ENCODE data around the gene VEGFC. TPM values are rescaled to one million over a fixed set of nuclear protein-coding genes. Genes with fewer than 3 reads are reported as not detected.
A peak's percentile ranks its signal among the peaks of the same experiment; 100 is the strongest.

VEGFC gene
- total RNA-seq, 1 donor from 2014 or later, result 1.6 TPM

DNA sequence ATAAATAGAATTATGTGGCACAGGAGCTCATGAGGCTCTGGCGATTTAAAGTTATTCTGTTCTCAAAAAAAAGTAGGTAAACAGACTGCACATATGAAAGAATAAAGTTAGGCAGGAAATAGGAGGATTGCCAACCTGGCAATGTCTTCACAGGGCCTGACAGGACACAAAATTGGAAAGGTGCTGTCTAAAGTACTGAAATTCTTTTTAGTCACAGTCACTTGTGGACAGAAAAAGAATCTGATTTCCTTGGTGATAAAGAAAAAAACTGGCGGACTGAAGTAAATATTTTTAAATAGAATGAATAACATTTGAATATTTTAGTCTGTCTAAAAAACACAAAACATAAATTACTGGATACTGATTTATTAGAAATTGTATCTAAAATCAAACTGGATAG, 124.4 kb downstream of the VEGFC start:
- no peak for DNase-seq (ENCODE audit: low spot score)
- TF ChIP-seq EZH2 (IDR thresholded peaks at IDR 0.05) (no peak), EZH2phosphoT487 (IDR thresholded peaks at IDR 0.05) (no peak)
- TF ChIP-seq, protein P1, sequence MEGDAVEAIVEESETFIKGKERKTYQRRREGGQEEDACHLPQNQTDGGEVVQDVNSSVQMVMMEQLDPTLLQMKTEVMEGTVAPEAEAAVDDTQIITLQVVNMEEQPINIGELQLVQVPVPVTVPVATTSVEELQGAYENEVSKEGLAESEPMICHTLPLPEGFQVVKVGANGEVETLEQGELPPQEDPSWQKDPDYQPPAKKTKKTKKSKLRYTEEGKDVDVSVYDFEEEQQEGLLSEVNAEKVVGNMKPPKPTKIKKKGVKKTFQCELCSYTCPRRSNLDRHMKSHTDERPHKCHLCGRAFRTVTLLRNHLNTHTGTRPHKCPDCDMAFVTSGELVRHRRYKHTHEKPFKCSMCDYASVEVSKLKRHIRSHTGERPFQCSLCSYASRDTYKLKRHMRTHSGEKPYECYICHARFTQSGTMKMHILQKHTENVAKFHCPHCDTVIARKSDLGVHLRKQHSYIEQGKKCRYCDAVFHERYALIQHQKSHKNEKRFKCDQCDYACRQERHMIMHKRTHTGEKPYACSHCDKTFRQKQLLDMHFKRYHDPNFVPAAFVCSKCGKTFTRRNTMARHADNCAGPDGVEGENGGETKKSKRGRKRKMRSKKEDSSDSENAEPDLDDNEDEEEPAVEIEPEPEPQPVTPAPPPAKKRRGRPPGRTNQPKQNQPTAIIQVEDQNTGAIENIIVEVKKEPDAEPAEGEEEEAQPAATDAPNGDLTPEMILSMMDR (IDR thresholded peaks at IDR 0.05), result no peak
- H3K9me3 Mint-ChIP-seq, result peaks cover 3% of the 10 kb centered on the region

DNA sequence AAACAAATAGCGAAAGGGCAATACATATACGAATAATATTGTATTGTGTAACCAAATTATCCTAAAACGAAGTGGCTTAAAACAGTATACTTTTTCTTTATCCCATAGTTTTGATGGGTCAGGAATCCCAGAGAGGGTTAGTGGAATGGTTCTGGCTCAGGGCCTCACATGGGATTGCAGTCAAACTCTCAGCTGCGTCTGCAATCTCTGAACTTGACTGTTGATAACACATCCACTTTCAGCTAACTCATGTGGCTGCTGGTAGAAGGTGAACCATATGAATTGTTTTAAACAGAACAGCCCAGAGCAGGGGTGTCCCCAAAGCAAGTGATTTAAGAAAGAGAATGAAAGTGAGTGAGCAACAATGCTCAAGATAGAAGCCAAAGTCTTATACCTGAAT, 127.8 kb downstream of the VEGFC start:
- no peak overlapping the region for H3K4me3 Mint-ChIP-seq
- no peak overlapping the region for H3K27ac Mint-ChIP-seq
- H3K4me1 ChIP-seq, result no peaks in the 10 kb centered on the region
- no peak overlapping the region for H3K4me3 ChIP-seq
- H3K9ac ChIP-seq, result no peak overlapping the region
- H3K9me3 ChIP-seq (ENCODE audit: low read depth), result no peaks in the 10 kb centered on the region
- no peak overlapping the region for H3K27ac ChIP-seq
- no peak overlapping the region for H2AFZ ChIP-seq (replicated peaks)
- H3K4me1 Mint-ChIP-seq, result no peaks in the 10 kb centered on the region
- no peaks in the 10 kb centered on the region for H4K20me1 ChIP-seq (ENCODE audit: low read depth)
- no peaks in the 10 kb centered on the region for H3K27me3 ChIP-seq
- H3K36me3 ChIP-seq, result no peaks in the 10 kb centered on the region
- TF ChIP-seq, protein P1 (IDR thresholded peaks at IDR 0.05), result no peak
- no peak for TF ChIP-seq EZH2 (IDR thresholded peaks at IDR 0.05)
- no peak for TF ChIP-seq EZH2phosphoT487 (IDR thresholded peaks at IDR 0.05)
- H3K9me3 Mint-ChIP-seq, result peaks cover 3% of the 10 kb centered on the region
- no peaks in the 10 kb centered on the region for H3K36me3 Mint-ChIP-seq
- H3K4me2 ChIP-seq, result no peak overlapping the region
- H3F3A ChIP-seq (ENCODE audit: low read depth), result no peaks in the 10 kb centered on the region
- DNase-seq (ENCODE audit: low spot score), result no peak
- H3K79me2 ChIP-seq (ENCODE audit: low read depth), result no peaks in the 10 kb centered on the region
- H3K27me3 Mint-ChIP-seq (ENCODE audit: insufficient read depth, low read depth), result peaks cover 2% of the 10 kb centered on the region

More for the DNA sequence above, 124.4 kb downstream of the VEGFC start:
- Mint-ChIP-seq H3K27ac (no peak overlapping the region), H3K27me3 (ENCODE audit: insufficient read depth, low read depth) (peaks cover 2% of the 10 kb centered on the region), H3K4me1 (peaks cover 3% of the 10 kb centered on the region), H3K36me3 (no peaks in the 10 kb centered on the region), H3K4me3 (no peak overlapping the region)
- Histone ChIP-seq H3K79me2 (ENCODE audit: low read depth) (no peaks in the 10 kb centered on the region), H3K9ac (no peak overlapping the region), H3K9me3 (ENCODE audit: low read depth) (no peaks in the 10 kb centered on the region), H3K27ac (no peak overlapping the region), H3K27me3 (no peaks in the 10 kb centered on the region), H3K4me1 (no peaks in the 10 kb centered on the region), H4K20me1 (ENCODE audit: low read depth) (no peaks in the 10 kb centered on the region), H3K36me3 (no peaks in the 10 kb centered on the region), H3F3A (ENCODE audit: low read depth) (no peaks in the 10 kb centered on the region), H2AFZ (replicated peaks) (no peak overlapping the region), H3K4me2 (no peak overlapping the region), H3K4me3 (no peak overlapping the region)

DNA sequence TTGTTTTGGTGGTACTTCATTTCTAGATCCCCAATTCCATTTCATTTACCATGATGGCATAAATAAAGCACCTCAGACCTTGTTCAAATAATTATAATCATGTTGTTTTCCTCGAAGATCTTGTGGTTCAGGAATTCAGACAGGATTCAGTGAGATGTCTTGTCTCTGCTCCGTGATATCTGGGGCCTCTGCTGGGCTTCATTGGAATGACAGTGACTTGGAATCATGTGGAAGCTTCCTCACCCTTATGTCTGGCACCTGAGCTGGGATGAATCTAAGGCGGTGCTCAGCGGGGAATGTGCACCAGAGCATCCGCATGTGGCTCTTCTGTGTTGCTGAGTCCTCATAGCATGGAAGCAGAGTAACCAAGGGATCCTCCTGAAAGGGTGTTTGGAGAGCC, 132.2 kb downstream of the VEGFC start:
- Mint-ChIP-seq H3K9me3 (peaks cover 4% of the 10 kb centered on the region), H3K27ac (no peak overlapping the region), H3K27me3 (ENCODE audit: insufficient read depth, low read depth) (peaks cover 2% of the 10 kb centered on the region), H3K36me3 (no peaks in the 10 kb centered on the region), H3K4me1 (no peaks in the 10 kb centered on the region), H3K4me3 (no peak overlapping the region)
- H3F3A ChIP-seq (ENCODE audit: low read depth), result no peaks in the 10 kb centered on the region
- H4K20me1 ChIP-seq (ENCODE audit: low read depth), result no peaks in the 10 kb centered on the region
- no peak overlapping the region for H3K27ac ChIP-seq
- no peaks in the 10 kb centered on the region for H3K79me2 ChIP-seq (ENCODE audit: low read depth)
- H3K4me1 ChIP-seq, result no peaks in the 10 kb centered on the region
- no peak overlapping the region for H3K9ac ChIP-seq
- no peaks in the 10 kb centered on the region for H3K36me3 ChIP-seq
- peak; percentile 17 for DNase-seq (ENCODE audit: low spot score)
- H3K27me3 ChIP-seq, result no peaks in the 10 kb centered on the region
- no peaks in the 10 kb centered on the region for H3K9me3 ChIP-seq (ENCODE audit: low read depth)
- TF ChIP-seq EZH2 (IDR thresholded peaks at IDR 0.05), result no peak
- TF ChIP-seq, protein P1 (IDR thresholded peaks at IDR 0.05), result peak; percentile 25
- H2AFZ ChIP-seq (replicated peaks), result no peak overlapping the region
- no peak overlapping the region for H3K4me3 ChIP-seq
- no peak overlapping the region for H3K4me2 ChIP-seq

Data from neural progenitor cell (in vitro differentiated cells).